H1 (cell line): Measurements from ENCODE around the gene PDZRN3. TPM values are rescaled to one million over a fixed set of nuclear protein-coding genes. Genes with fewer than 3 reads are reported as not detected.

Source experiments
- ASH2L ChIP-seq: fragments of 200-600, 300-600 bp; sonication (generic); IDR thresholded peaks from one replicate; pipeline ENCODE4 v1.7.1; 2017; ENCODE audit warnings: low read length
- ATF2 ChIP-seq: IDR thresholded peaks from 2 replicates; pipeline ENCODE4 v1.6.1; 2012; ENCODE audit warnings: low read length, inconsistent platforms
- CBX5 ChIP-seq: fragments of 300-800, 300-1000 bp; sonication (generic); IDR thresholded peaks from 2 replicates; pipeline ENCODE4 v1.7.1; 2016; ENCODE audit warnings: antibody characterized with exemption, low read length, low read depth
- CEBPB ChIP-seq: IDR thresholded peaks from 2 replicates; pipeline ENCODE4 v1.6.1; 2012; ENCODE audit warnings: low read depth, low read length
- CHD7 ChIP-seq: fragments of 300-600 bp; sonication (generic); IDR thresholded peaks from 2 replicates; pipeline ENCODE4 v1.7.1; 2012; ENCODE audit warnings: low read length, moderate library complexity, mild to moderate bottlenecking, inconsistent platforms; ENCODE audit not compliant: insufficient replicate concordance
- NRF1 ChIP-seq: IDR thresholded peaks from 2 replicates; pipeline ENCODE4 v1.6.1; 2011; ENCODE audit warnings: mild to moderate bottlenecking, low read depth, low read length, improper control_type of control experiment
- RFX5 ChIP-seq: IDR thresholded peaks from 2 replicates; pipeline ENCODE4 v1.6.1; 2011; ENCODE audit warnings: low read depth, low read length, improper control_type of control experiment, borderline replicate concordance
- SAP30 ChIP-seq: fragments of 300-600 bp; sonication (generic); IDR thresholded peaks from 2 replicates; pipeline ENCODE4 v1.7.1; 2012; ENCODE audit warnings: low read length, moderate library complexity, mild to moderate bottlenecking, inconsistent platforms; ENCODE audit not compliant: insufficient read depth, insufficient replicate concordance
- SP2 ChIP-seq: IDR thresholded peaks from 2 replicates; pipeline ENCODE4 v1.6.1; 2012; ENCODE audit warnings: mild to moderate bottlenecking, low read length, inconsistent platforms
- TBP ChIP-seq: IDR thresholded peaks from 2 replicates; pipeline ENCODE4 v1.6.1; 2011; ENCODE audit warnings: low read depth, low read length, improper control_type of control experiment
- TEAD4 ChIP-seq: IDR thresholded peaks from 2 replicates; pipeline ENCODE4 v1.6.1; 2012; ENCODE audit warnings: low read depth, low read length, inconsistent platforms, mixed read lengths
- polyA plus RNA-seq, 7 experiments: library from polyadenylated mRNA; depleted of rRNA in 3 of 7; stranded (reverse) in 5 of 7; unstranded in 2 of 7; fragments of >200 nt in 5 of 7; fragments of 200-250 nt in 2 of 7; gene quantifications; 1 replicate in 5 of 7; 2 replicates in 1 of 7; 4 replicates in 1 of 7; pipeline versions ENCODE4 v1.2.1 to v1.2.3, GENCODE V29; 2011 to 2013; ENCODE audit warnings: missing spikeins in 2 of 7, mixed read lengths in 2 of 7
- total RNA-seq: library from RNA; stranded (reverse); fragmentation: NEBNext Ultra II Directional; extraction: Animal tissue kit (Norgen Biotek cat#: 25700); gene quantifications from 2 replicates; pipeline ENCODE4 v1.2.1, GENCODE V29; 2021

Gene PDZRN3
- total and polyA plus RNA-seq, 2 of the 8 experiments (the other 6 are each of a cell fraction or from before 2014, with no cell fraction given) = 4.2 to 20.5 TPM

GRCh38 chr3:73481888-73482287 lies 142.9 kb downstream of the PDZRN3 start (continued):
- TF ChIP-seq CHD7 (no peak), SAP30 (no peak), ASH2L (no peak), ATF2 (no peak), TEAD4 (no peak), CBX5 (no peak), RFX5 (no peak), NRF1 (no peak), SP2 (no peak), CEBPB (no peak), TBP (no peak)
